Measurements from ENCODE around the gene LCN6. TPM values are rescaled to one million over a fixed set of nuclear protein-coding genes. Genes with fewer than 3 reads are reported as not detected.

Gene LCN6
- total and polyA plus RNA-seq, 2 of the 4 experiments (the other 2 are of a cell fraction): not detected

DNA sequence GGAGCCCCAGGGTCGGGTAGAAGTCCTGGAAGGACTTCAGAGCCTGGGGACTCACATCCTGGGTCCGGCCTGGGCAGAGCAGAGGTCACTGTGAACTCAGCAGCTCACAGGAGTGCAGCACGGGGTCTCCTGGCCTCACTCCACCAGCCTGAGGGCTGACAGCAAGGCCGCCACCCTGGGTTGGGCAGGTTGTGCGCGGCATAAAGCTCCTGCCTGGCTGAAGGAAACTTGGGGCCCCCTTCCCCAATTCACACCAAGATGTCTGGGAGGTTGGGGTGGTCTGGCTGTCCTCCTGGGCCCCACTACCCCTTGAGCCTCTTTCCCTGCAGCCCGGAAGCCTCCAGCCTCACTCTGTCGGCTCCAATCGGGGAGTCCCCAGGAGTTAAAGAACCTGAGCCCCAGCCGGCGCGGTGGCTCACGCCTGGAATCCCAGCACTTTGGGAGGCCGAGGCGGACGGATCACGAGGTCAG, 13.9 kb upstream of the LCN6 start:
- Histone ChIP-seq H3K18ac (ENCODE audit: low read depth, low read length) (no peak overlapping the region), H2AFZ (replicated peaks; ENCODE audit: low read length, poor library complexity) (no peak overlapping the region), H2AK5ac (ENCODE audit: low read depth, low read length) (no peak overlapping the region), H4K91ac (ENCODE audit: insufficient read depth, low read depth, low read length) (no peak overlapping the region), H2BK20ac (ENCODE audit: low read depth, low read length) (no peak overlapping the region), H4K8ac (ENCODE audit: low read depth in 2 of 2, low read length in 2 of 2) (no peak overlapping the region), H4K20me1 (ENCODE audit: insufficient read depth, low read length) (no peaks in the 10 kb centered on the region), H3K23ac (ENCODE audit: low read depth, low read length) (no peak overlapping the region), H3K9me3 (ENCODE audit: control insufficient read depth, insufficient read depth, low read length) (no peaks in the 10 kb centered on the region), H3K9ac (ENCODE audit: low read depth, low read length) (no peak overlapping the region), H3K79me1 (ENCODE audit: low read depth in 1 of 2, low read length in 2 of 2) (no peaks in the 10 kb centered on the region), H2BK120ac (ENCODE audit: low read depth, low read length) (no peak overlapping the region), H3K56ac (ENCODE audit: extremely low read depth, insufficient read depth, low read length) (no peak overlapping the region), H3K14ac (replicated peaks; ENCODE audit: low read depth, low read length) (no peak overlapping the region), H3K4me1 (ENCODE audit: control insufficient read depth, insufficient read depth, low read length) (no peaks in the 10 kb centered on the region), H4K5ac (ENCODE audit: low read depth, low read length) (no peak overlapping the region), H3K4me3 (ENCODE audit: insufficient read depth, low read depth, low read length) (no peak overlapping the region), H2BK15ac (ENCODE audit: low read depth, low read length) (no peak overlapping the region), H2AK9ac (replicated peaks; ENCODE audit: low read depth, low read length, poor library complexity) (no peak overlapping the region), H2BK5ac (ENCODE audit: low read depth, low read length, poor library complexity, severe bottlenecking) (no peak overlapping the region), H3K4me2 (ENCODE audit: low read depth, low read length) (no peak overlapping the region), H3K27ac (ENCODE audit: insufficient read depth, low read length) (no peak overlapping the region), H3K36me3 (ENCODE audit: control insufficient read depth, insufficient read depth, low read length) (no peaks in the 10 kb centered on the region), H3K4ac (ENCODE audit: low read depth, low read length) (no peak overlapping the region), H3K9me1 (ENCODE audit: insufficient read depth, low read length) (no peaks in the 10 kb centered on the region), H3K27me3 (ENCODE audit: control insufficient read depth, insufficient read depth, low read length) (peaks cover 1% of the 10 kb centered on the region; the same call in 1 of the 2 replicates)
- dilution Hi-C loops (cut with HindIII; ENCODE audit: low sequenced_read_pairs, unreplicated experiment) (no loop called here), intact Hi-C loops (cut with micrococcal nuclease) (no loop called here), in situ Hi-C loops (cut with MboI; ENCODE audit: low sequenced_read_pairs) (no loop called here)
- ATAC-seq (ENCODE audit: low read depth): no peak
- WGBS, 2 experiments (ENCODE audit: extremely low coverage in 2 of 2, insufficient read length in 1 of 2): 61% methylated on average over 2 of the region's 17 CpGs; no CpG with 5 or more reads in 1 of the 2 experiments
- DNase-seq: no peak
- ChIA-PET POLR2A (ENCODE audit: unreplicated experiment) (no interaction called here), CTCF (no interaction called here)
- TF ChIP-seq MAFK (IDR thresholded peaks at IDR 0.05; ENCODE audit: low read depth, low read length) (no peak), POLR2A (IDR thresholded peaks at IDR 0.05; ENCODE audit: low read depth, low read length) (no peak), CEBPB (IDR thresholded peaks at IDR 0.05; ENCODE audit: low read depth, low read length) (no peak), MAZ (IDR thresholded peaks at IDR 0.05; ENCODE audit: borderline replicate concordance, low read depth, low read length) (no peak), RAD21 (IDR thresholded peaks at IDR 0.05; ENCODE audit: low read length) (no peak), SMC3 (IDR thresholded peaks at IDR 0.05; ENCODE audit: low read depth, low read length) (no peak), MXI1 (IDR thresholded peaks at IDR 0.05; ENCODE audit: borderline replicate concordance, low read depth, low read length) (no peak)
- TF ChIP-seq, protein P1, sequence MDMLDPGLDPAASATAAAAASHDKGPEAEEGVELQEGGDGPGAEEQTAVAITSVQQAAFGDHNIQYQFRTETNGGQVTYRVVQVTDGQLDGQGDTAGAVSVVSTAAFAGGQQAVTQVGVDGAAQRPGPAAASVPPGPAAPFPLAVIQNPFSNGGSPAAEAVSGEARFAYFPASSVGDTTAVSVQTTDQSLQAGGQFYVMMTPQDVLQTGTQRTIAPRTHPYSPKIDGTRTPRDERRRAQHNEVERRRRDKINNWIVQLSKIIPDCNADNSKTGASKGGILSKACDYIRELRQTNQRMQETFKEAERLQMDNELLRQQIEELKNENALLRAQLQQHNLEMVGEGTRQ (IDR thresholded peaks at IDR 0.05; ENCODE audit: low read depth, low read length): no peak
- BruUV-seq (replicated peaks): no TSS peak

All from IMR-90 (cell line).